A549 (cell line): ENCODE results near the gene RGS10.
"Not testable (repeated sequence)": the region's sequence is repeated elsewhere in the genome, so short reads cannot be mapped to it uniquely, and the experiment has no call there.

Experiments
- BHLHE40 ChIP-seq: IDR thresholded peaks from 2 replicates; pipeline ENCODE4 v1.6.1; 2012; ENCODE audit warnings: low read depth, low read length, inconsistent platforms
- CEBPB ChIP-seq, 2 experiments: fragments of >200 bp in 1 of 2; sonication (Bioruptor Twin) in 1 of 2; formaldehyde crosslinking in 1 of 2; IDR thresholded peaks; 2 replicates each; pipeline ENCODE4 v1.6.1; 2012 to 2016
- CTCF ChIP-seq: fragments of >200 bp; sonication (Bioruptor Twin); formaldehyde crosslinking; IDR thresholded peaks from 3 replicates; pipeline ENCODE4 v1.5.1; 2016
- HDAC2 ChIP-seq: fragments of 200-600 bp; sonication (generic); IDR thresholded peaks from 2 replicates; pipeline ENCODE4 v1.6.1; 2016
- JUNB ChIP-seq: fragments of >200 bp; sonication (Bioruptor Twin); formaldehyde crosslinking; IDR thresholded peaks from 2 replicates; pipeline ENCODE4 v1.6.1; 2016
- POLR2A ChIP-seq: IDR thresholded peaks from 2 replicates; pipeline ENCODE4 v1.6.1; 2012; ENCODE audit warnings: mild to moderate bottlenecking, low read length
- RAD21 ChIP-seq, 2 experiments: fragments of >200 bp in 1 of 2; sonication (Bioruptor Twin) in 1 of 2; formaldehyde crosslinking in 1 of 2; IDR thresholded peaks in 1 of 2; conservative IDR thresholded peaks in 1 of 2; 2 replicates in 1 of 2; 3 replicates in 1 of 2; pipeline ENCODE4 v1.6.1; 2012 to 2018; ENCODE audit warnings: inconsistent platforms in 1 of 2
- RFX5 ChIP-seq: fragments of 450-650 bp; IDR thresholded peaks from 2 replicates; pipeline ENCODE4 v1.7.1; 2014; ENCODE audit warnings: antibody characterized with exemption, mild to moderate bottlenecking, moderate library complexity
- ZNF302 ChIP-seq: fragments of 250-450 bp; sonication (Bioruptor Pico); IDR thresholded peaks from 2 replicates; pipeline ENCODE4 v1.9.0; 2021; ENCODE audit warnings: inconsistent platforms, mild to moderate bottlenecking, moderate library complexity
- TF ChIP-seq, protein P1 (sequence below): IDR thresholded peaks from 2 replicates; pipeline ENCODE4 v1.6.1; 2012
- TF ChIP-seq, protein P2 (sequence below): fragments of >200 bp; sonication (Bioruptor Twin); formaldehyde crosslinking; IDR thresholded peaks from 3 replicates; pipeline ENCODE4 v1.6.1; 2016

GRCh38 chr10:119463195-119463594, 79.3 kb downstream of the RGS10 start:
- TF ChIP-seq CTCF; CEBPB (IDR thresholded peaks at IDR 0.05); ZNF302 (CRISPR knock-in tag); RAD21 (conservative IDR thresholded peaks at IDR 0.05 in 1 of 2, IDR thresholded peaks at IDR 0.05 in 1 of 2); RFX5; BHLHE40; HDAC2; JUNB; POLR2A: not testable (repeated sequence)
- TF ChIP-seq, protein P1, sequence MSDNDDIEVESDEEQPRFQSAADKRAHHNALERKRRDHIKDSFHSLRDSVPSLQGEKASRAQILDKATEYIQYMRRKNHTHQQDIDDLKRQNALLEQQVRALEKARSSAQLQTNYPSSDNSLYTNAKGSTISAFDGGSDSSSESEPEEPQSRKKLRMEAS: not testable (repeated sequence)
- TF ChIP-seq, protein P2, sequence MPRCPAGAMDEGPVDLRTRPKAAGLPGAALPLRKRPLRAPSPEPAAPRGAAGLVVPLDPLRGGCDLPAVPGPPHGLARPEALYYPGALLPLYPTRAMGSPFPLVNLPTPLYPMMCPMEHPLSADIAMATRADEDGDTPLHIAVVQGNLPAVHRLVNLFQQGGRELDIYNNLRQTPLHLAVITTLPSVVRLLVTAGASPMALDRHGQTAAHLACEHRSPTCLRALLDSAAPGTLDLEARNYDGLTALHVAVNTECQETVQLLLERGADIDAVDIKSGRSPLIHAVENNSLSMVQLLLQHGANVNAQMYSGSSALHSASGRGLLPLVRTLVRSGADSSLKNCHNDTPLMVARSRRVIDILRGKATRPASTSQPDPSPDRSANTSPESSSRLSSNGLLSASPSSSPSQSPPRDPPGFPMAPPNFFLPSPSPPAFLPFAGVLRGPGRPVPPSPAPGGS: not testable (repeated sequence)
